Osteocyte (in vitro differentiated cells): Measurements from ENCODE around the gene MRPL33. TPM values are rescaled to one million over a fixed set of nuclear protein-coding genes. Genes with fewer than 3 reads are reported as not detected.

Source experiments
- DNase-seq: peaks from one replicate; pipeline ENCODE4 v3.0.0; 2021; ENCODE audit warnings: mixed read lengths; ENCODE audit not compliant: unreplicated experiment; ENCODE audit errors: extremely low spot score
- H3K27ac Mint-ChIP-seq: one replicate; pipeline ENCODE4 v1.8.0; 2021; ENCODE audit warnings: mild to moderate bottlenecking, mixed read lengths; ENCODE audit not compliant: unreplicated experiment
- H3K27me3 Mint-ChIP-seq: one replicate; pipeline ENCODE4 v1.8.0; 2021; ENCODE audit warnings: mixed read lengths; ENCODE audit not compliant: unreplicated experiment
- H3K36me3 Mint-ChIP-seq: one replicate; pipeline ENCODE4 v1.8.0; 2021; ENCODE audit warnings: mixed read lengths; ENCODE audit not compliant: unreplicated experiment
- H3K4me1 Mint-ChIP-seq: one replicate; pipeline ENCODE4 v1.8.0; 2021; ENCODE audit warnings: mixed read lengths; ENCODE audit not compliant: unreplicated experiment
- H3K4me3 Mint-ChIP-seq: one replicate; pipeline ENCODE4 v1.8.0; 2021; ENCODE audit warnings: mild to moderate bottlenecking, moderate library complexity, mixed read lengths; ENCODE audit not compliant: unreplicated experiment
- H3K9me3 Mint-ChIP-seq: one replicate; pipeline ENCODE4 v1.8.0; 2021; ENCODE audit warnings: mixed read lengths; ENCODE audit not compliant: unreplicated experiment
- CTCF ChIP-seq: fragments of 200-600 bp; sonication (generic); IDR thresholded peaks from 2 replicates; pipeline ENCODE4 v1.5.0; 2021; ENCODE audit warnings: antibody characterized with exemption, mild to moderate bottlenecking, moderate library complexity
- total RNA-seq: library from RNA; stranded (reverse); gene quantifications from 2 replicates; pipeline ENCODE4 v1.2.1, GENCODE V29; 2021

Gene MRPL33
- total RNA-seq, 1 donor from 2014 or later = 43.5 TPM

- Mint-ChIP-seq H3K4me3 (no peak overlapping the region), H3K4me1 (peaks cover 49% of the 10 kb centered on the region), H3K36me3 (no peaks in the 10 kb centered on the region), H3K27me3 (no peaks in the 10 kb centered on the region), H3K27ac (no peak overlapping the region), H3K9me3 (no peaks in the 10 kb centered on the region)
- DNase-seq = no peak
- TF ChIP-seq CTCF = no peak
These were observed 23.7 kb downstream of the MRPL33 start for GRCh38 chr2:27795093-27795834.

GRCh38 chr2:27795868-27796277, 24.4 kb downstream of the MRPL33 start:
- no peak for DNase-seq
- Mint-ChIP-seq H3K4me1 (peaks cover 55% of the 10 kb centered on the region), H3K36me3 (no peaks in the 10 kb centered on the region), H3K27ac (no peak overlapping the region), H3K4me3 (no peak overlapping the region), H3K27me3 (no peaks in the 10 kb centered on the region), H3K9me3 (no peaks in the 10 kb centered on the region)
- TF ChIP-seq CTCF = no peak

GRCh38 chr2:27796791-27797765, 25.6 kb downstream of the MRPL33 start:
- no peaks in the 10 kb centered on the region for H3K27me3 Mint-ChIP-seq
- no peaks in the 10 kb centered on the region for H3K9me3 Mint-ChIP-seq
- no peak overlapping the region for H3K27ac Mint-ChIP-seq
- TF ChIP-seq CTCF = no peak
- no peak overlapping the region for H3K4me3 Mint-ChIP-seq
- no peak for DNase-seq
- peaks cover 60% of the 10 kb centered on the region for H3K4me1 Mint-ChIP-seq
- no peaks in the 10 kb centered on the region for H3K36me3 Mint-ChIP-seq

GRCh38 chr2:27797841-27798240, 26.3 kb downstream of the MRPL33 start:
- Mint-ChIP-seq H3K27ac (peak overlapping the region; percentile 49), H3K27me3 (no peaks in the 10 kb centered on the region), H3K4me3 (no peak overlapping the region), H3K9me3 (no peaks in the 10 kb centered on the region), H3K36me3 (no peaks in the 10 kb centered on the region), H3K4me1 (peaks cover 55% of the 10 kb centered on the region)
- no peak for TF ChIP-seq CTCF
- DNase-seq = no peak

GRCh38 chr2:27798486-27798885, 27.0 kb downstream of the MRPL33 start:
- H3K36me3 Mint-ChIP-seq = no peaks in the 10 kb centered on the region
- peaks cover 53% of the 10 kb centered on the region for H3K4me1 Mint-ChIP-seq
- no peaks in the 10 kb centered on the region for H3K9me3 Mint-ChIP-seq
- TF ChIP-seq CTCF = no peak
- no peaks in the 10 kb centered on the region for H3K27me3 Mint-ChIP-seq
- H3K4me3 Mint-ChIP-seq = no peak overlapping the region
- no peak for DNase-seq
- H3K27ac Mint-ChIP-seq = peak overlapping the region; percentile 94
